ENCODE measurements around the gene PIR.

The PIR gene

DNA sequence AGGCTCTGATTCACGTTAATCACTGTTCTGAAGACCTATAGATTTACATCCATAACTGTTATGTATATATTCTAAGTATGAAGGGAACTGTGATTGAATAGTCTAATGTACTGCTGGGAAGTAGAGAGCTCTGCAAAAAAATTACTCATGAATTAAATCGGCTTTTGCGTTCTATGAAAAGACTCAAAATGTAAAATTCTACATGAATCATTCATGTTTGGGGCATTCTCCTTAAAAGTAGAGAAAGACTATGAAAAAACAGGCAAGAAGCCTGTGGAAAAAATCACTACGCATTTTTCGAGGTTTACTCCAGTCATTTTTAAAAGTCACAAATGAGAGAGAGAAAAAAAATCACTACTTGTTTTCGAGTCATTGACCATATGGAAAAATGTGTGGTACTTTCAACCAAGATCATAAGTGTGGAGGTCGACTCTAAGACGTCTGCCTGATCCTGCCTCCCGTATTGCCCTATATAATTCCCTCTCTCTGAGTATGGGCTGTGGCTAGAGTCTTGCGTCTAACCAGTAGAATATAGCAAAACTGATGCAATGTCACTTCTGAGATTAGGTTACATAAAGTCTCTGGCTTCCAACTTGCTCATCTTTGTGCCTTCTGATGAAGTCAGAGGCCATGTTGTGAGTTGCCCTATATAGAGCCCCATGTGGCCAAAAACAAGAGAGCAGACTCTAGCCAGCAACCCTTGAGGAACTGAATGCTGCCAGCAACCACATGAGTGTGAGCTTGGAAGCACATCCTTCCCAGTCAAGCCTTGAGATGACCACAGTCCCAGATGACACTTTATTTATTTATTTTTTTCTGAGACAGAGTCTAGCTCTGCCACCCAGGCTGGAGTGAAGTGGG, 76.8 kb downstream of the PIR start:
- no peak for DNase-seq

DNA sequence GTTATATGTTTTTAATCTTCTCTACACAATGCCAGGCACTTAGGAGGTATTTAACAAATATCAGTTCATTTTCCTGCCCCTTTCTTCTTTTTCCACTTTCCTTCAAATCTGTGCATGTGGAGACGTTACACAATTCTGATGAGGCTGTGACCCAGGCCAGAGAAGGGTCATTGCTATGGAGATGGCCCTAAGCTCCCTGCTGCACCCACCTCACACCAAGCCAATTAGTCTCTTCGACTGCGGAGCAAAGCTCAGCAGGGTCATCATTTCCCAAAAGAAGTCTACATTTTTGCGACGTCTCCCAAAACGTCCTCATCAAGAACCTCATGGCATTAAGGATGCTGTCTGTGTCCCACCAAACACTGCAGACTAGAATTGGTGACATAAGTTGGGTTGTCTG, 80.0 kb downstream of the PIR start:
- no peak for DNase-seq

DNA sequence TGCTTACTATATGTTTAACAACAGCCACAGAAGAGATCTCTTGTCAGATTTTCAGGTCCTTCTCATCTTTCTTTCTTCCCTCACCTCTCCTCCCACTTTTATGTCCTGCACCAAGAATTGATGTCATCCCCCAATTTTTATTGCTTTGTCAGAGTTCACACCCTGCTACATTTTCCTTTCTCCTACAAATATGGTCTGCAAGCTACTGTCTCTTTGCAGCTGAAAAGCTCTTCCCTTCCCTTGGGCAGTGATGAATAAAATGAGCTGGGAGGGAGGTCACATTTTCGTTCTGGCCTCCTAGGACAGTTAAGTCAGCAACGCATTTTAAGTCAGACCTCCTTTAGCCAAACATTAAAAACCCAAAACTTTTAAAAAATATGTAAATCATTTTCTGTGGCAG, 82.2 kb downstream of the PIR start:
- DNase-seq, result no peak

DNA sequence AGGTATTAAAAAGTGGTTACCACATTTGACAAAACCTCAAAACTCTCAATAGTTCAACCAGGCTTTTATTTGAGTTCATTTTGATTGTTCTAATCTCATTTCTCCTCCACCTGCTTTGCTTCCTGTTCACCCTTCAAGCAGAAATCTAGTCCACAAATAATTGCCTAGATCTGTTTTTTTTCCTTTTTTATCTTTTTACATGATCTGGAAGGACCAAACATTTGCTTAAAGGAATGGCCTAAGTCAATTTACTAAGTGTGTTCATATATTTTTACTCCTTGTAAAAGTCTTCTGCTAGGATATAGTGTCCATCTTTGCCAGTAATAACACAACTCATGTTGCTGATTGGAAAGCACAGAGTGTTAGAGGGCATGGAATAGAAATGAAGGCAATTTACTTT, 82.7 kb downstream of the PIR start:
- DNase-seq, result no peak

DNA sequence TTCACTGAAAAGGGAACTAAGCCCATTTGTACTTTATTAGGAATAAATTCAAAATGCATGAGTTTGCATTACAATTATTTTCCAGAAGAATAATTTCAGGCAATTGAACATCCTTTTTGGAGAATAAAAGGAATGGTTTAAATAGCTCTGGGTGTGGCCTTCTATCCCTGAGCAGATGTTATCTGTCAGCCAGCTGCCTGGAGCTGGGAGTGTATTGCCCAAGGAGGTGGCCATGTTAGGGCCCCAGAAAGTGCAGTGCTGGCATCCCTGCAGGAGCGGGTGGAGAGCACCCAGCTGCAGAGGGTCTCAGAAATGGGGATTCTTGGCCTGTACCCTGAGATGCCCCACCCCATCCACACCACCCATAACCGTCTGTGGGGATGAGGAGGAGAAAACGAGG, 87.3 kb downstream of the PIR start:
- no peak for DNase-seq

DNA sequence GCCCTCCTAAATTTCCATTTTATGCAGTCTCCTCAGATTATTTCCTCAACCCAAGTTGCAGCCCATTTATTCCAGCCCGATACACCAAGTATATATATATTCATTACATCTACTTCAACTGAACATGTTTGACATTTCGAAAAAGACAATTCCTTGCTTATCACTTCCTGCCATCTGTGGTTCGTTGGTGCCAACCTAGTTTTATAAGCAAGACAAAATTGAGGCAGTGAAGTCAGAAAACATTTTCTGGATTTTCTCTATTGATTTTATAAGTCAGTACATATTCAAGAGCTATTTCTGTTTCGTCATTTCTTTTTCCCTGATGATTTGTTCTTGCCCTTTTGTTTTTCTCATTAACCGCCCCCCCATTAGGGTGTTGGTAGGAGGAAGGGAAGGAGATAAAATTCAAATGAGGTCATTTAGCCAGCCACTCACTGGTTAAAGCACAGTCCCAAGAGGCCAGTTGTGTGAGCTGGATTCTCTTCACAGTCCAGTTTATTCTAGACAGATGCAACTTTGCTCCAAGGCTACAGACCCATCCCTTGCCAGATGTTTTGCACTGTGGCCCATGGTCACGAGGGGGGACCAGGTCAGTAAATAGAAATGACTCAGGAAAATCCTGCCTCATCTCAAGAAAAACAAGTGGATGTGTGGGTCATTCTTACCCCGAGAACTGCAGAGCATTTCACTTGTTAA, 88.6 kb downstream of the PIR start:
- DNase-seq, result no peak

DNA sequence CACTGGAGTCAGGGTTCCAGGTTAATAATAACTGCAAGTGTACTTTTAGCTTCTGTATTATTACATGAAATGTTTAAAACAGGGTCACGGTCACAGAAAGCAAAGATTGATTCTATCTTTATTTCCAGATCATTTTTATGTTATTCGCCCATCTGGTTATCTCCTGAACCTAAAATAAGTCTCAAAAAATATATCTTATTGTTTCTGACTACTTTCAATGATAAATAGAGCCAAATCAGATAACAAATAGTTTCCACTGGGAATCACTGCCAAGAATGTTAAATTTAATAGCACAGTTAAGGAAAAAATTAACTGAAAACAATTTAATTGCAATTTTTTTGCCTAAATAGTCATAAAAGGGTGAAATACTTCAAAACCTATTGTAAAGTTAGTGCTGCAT, 91.8 kb downstream of the PIR start:
- DNase-seq, result no peak

DNA sequence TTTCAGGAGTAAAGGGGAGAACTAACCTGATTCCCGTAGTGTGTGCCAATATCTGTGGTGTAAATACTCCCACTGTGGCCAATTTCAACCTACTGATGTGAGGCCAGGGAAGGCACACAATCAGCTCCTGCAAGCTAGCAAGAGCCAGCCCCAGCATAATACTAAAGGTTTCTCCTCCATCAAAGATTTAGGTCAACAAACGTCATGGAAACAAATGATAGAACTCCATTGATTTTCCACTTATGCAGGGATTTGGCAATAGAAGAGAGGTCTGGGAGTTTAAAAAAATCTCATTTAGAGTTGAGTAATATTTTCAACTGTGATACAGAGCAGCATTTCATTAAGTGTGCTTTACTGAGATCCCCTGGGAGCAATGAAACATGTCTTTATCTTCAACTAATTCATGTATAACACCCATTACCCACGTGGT, 93.2 kb downstream of the PIR start:
- DNase-seq, result no peak

DNA sequence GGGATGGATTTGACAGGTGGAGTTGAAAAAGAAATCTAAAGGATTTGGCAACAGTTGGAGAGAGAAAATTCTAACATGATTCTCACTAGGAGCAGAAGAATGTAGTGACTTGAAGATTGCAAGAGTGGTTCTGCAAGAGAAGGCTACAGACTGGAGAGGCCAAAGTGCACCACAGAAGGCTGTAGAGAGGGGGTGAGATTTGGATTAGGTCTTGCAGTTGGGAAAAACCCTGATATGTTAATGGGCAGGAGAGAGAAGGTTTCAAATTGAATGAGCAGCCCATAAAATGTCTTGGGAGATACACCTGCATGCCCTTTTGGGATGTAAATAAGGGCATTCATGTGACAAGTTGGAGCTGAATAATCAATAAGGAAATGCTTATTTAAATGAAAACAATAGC, 94.3 kb downstream of the PIR start:
- no peak for DNase-seq

DNA sequence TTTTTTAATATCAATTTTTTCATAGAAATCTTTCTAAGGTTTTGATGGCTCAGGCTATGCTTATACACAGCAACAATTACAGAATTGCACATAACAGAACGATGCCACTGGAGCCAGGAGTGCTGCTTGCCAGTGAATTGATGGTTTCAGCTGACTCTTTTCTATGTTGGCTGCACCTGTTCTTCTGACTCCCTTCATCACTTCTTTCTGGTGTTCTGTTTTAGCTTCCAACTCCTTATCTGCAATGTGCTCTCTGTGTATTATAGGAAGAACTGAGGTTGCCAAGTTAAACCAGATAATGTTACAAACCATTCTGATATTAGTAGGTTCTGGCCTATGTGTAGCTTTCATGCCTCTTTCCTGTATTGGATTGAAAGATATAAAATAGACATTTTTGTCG, 97.3 kb downstream of the PIR start:
- DNase-seq, result no peak

DNA sequence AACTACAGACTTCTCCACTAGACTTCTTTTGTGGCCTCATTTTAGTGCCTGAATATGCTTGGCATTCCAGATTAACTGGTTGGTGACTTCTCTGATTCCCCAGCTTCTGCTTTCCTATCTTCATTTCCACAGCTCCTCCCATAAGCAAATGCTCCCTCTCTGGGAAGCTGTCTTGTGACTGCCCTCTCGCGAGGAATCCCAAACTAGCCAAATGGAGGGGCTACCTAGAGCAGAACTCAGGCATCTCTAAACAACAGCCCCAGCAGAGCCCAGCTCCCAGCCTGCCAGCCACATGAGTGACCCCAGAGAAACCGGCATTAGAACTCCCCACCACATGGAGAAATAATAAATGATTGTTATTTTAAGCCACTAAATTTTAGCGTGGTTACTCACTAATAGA, 101.3 kb downstream of the PIR start:
- no peak for DNase-seq

DNA sequence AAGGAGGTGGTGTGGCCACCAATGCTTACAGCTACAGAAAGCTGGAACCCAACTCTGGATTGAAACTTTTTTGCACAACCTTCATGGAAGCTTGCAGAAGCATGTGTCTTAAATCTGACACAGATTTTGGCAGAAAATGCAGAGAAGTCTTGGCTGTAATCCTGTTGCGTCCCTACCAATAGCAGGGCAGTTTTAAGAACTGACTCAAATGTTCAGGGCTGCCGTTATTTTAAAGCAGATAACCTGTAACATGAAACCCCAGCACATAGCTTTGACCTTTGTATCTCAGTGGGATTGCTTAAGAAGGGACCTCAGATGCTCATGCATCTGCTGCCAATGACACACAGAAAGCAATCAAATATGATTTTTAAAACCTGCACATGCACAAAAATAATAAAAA, 108.8 kb downstream of the PIR start, which contains the start of gene VEGFD:
TSS of gene VEGFD (minus strand) at position 110 of the 400 bp plus-strand sequence. CDS start 467 bp downstream, outside the sequence.
- no peak for DNase-seq

DNA sequence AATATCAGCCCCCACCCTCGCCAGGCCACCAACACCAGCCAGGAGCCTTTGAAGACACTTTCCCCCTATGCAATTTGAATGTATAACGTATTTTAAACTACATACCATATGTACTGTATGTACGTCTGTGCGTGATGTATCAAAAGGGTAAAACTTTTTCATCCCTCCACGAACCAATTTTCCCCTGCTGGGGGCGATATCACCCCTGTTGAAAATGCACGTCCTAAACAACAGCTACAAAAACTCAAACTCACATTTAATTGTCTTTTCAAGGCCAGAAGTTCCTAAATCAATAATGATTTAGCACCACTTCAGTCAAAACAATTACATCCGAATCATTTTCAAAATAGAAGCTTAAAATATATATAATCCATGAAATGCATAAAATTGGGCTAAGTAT, 110.3 kb downstream of the PIR start:
- no peak for DNase-seq

DNA sequence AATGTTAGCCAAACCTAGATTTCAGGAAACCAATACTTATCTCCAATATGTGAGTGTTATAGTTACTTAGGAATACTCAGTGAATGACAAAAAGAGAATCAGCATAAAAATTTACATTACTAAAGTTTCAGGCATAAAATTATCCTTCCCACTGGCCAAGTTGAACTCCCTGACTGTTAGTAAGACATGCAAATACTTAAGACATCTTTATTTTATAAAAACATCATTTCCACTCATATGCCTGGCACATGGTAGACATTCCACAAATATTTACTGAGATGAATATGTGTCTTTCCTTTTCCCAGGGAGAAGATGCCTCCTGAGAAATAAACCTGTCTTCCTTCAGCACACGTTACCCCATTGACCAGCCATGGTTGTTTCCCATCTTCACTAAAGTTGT, 116.2 kb downstream of the PIR start:
- no peak for DNase-seq

DNA sequence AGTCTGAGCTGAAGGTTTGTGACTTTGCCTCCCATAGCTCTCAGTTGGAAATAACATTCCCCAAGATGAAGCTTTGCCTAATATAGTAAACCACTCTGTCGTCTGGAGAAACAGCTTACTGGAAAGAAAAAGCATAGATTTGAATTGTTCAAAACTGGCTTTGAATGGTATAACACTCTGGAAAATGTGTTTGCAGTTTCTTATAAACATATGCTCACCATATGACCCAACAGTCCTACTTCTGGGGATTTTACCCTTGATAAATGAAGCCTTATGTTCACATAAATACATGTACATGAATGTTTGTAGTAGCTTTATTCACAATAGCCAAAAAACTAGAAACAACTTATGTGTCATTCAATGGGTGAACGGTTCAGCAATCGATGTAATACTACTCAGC, 119.2 kb downstream of the PIR start:
- no peak for DNase-seq

DNA sequence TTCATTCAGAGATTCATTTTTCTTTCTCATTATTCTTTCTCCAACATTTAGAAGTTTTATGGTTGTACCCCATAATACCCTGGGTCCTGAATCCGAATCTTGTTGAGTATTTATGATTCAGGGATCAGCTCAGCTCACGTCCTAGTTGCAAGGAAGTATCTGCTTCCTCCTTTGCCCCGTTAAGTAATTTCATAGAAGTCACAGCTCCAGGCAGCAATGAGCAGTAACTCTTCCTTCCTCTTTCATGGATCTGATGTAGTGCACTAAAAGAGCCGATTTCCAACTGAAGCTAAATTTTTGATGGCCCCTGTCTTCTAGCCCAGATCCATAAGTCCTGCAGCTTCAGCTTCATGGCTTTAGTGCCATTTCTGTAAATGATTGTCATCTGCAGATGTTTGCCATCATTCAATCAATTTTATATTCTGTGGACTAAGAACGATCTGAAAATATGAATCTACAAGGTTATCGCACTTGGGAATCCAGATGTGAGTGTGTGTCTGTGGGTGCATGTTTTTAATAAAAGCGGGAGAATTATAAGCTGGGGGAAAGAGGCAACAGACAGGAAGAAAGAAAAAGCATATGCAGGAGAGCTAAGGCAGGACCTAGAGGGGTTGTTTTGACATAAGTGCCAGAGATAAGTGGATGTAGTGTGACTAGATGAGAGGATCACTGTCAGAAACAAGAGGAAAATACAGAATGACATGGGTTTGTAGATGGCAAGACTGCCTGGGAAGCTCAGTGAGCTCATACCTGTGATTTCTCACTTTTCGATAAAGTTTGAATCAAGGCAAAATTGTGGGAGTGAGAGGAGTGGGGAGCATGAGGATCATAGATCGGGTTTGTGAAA, 126.4 kb downstream of the PIR start:
- no peak for DNase-seq

DNA sequence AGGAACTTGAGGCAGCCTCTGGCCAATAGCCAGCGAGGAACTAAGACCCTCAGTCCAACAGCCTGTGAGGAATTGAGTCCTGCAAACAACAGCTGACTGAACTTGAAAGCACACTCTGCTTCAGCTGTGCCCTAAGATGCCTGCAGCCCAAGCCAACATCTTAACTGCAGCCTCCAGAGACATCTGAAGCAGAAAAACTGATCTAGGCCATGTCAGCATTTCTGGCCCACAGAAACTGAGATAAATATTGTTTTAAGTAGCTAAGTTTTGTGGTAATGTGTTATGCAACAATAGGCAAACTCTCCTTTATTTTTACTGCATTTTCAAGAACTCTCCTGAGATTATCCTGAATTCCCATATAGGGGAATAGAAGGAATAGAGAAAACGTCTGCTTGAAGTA, 133.4 kb downstream of the PIR start:
- no peak for DNase-seq

DNA sequence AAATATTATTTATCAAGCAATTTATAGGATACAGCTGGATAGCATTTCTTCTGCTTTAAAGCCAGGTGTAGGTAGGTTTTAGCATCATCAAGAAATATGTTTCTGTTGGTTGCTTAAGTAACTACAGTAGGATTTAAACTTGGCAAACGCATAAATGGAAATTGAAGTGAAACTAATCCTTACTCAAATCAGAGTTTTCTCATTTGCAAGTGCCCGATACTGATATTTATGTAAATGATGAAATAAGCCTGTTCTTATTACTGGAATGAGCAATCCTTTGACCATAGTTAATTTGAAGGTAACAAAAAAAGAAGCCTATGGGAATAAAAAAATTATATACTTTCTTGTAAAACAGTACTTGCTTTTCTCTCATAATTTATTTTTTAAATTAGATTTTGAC, 134.6 kb downstream of the PIR start:
- DNase-seq, result no peak

DNA sequence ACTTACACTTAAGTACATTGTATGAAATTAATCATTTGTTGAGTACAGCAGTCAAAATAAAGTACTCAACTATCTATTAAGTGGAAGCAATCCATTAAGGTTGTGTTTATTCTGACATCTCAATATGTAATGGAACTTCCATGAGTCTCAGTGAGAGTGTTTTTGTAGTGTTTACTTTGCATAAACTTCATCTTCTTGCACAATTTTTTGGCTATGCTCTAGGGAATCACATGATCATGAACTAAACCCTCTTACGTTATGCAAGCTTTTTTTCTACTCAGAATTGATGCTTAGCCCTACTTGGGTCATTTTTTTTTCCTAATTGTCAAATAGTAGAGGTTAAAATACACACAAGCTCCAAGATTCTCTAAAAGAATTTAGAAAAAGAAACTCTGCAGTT, 136.7 kb downstream of the PIR start:
- DNase-seq, result no peak

DNA sequence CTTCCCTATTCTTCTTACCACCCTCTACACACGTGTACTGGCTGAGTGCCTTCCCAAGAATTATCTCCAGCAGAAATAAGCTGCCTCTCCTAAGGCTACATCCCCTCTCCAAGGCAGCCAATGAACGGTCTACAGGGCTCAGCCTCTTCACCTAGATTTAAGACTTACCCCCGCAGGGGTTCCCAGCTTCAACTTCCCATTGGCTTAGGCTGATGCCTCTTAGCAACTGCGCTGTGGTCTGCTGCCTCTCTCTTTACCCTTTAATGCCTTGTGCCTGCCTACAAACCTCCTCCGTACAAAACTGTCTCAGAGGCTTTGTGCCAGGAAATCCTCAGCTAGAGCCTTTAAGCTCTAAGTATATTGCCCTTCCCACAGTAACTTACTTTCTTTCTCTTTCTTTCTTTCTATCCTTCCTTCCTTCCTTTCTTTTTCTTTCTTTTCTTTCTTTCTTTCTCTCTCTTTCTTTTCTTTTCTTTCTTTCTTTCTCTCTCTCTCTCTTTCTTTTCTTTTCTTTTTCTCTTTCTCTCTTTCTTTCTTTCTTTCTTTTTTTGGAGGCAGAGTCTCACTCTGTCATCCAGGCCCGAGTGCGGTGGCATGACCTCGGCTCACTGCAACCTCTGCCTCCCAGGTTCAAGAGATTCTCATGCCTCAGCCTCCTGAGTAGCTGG, 142.7 kb downstream of the PIR start:
- DNase-seq, result no peak

DNA sequence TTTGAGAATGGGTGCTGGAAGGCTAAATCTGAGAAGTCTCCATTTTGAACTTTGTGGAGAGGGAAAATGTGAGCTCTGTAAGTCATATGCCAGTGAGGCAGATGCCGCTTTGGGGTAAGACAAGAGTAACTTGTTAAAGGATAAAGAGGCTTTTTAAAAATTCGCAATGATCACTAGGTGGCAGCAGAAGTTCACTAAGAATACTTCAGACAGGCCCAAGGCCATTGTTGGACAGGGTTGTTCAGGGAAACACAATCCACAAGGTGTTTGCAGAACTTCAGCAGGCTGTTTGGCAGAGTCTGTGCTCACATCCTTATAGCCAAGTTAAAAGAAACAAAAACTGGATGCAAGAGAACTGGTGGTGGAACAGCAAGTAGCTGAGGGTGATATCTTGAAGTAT, 144.1 kb downstream of the PIR start:
- no peak for DNase-seq

DNA sequence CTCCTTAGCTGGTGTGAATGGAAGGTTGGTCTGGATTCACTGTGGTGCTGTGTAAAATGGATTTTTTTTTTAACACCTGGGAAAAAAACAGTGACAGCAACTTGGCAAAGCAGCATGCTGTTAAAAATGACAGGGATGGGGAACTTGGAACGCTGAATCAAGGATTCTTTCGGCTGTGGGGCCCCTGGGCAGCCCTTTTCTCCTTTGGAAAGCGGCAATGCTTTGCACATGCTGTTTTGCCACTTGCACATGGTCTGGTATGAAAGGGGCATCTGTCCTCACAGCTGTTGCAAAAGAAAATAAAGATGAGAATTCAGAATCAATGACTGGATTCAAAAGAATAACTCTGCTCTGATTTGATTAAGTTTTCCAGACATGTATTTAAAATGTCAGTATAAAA, 147.2 kb downstream of the PIR start:
- no peak for DNase-seq

DNA sequence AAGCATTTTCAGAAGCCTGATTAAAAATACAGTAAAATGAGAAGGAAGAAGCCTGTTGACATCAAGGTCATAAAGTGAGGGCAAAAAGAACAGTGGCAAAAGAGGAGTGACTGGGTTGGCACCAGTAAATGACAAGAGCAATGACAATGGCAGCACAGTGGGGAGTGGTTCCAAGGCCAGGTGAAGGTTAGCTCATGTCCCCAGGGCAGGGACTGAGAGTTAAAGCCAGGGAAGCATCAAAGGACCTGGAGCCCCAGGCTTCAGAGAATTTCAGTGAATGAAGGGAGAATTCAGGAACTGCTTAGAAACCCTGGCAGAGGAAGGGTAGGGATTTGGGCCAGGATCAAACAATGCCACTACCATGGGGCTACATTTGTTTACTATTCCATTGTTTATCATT, 149.0 kb downstream of the PIR start:
- no peak for DNase-seq
